NCI-H2196 (cell line): ENCODE data around the gene PKP1.

Experiments
- DNase-seq: peaks from one replicate; lab custom pipeline; 2025; ENCODE audit not compliant: unreplicated experiment; lab: John Stamatoyannopoulos, UW

The PKP1 gene

DNA sequence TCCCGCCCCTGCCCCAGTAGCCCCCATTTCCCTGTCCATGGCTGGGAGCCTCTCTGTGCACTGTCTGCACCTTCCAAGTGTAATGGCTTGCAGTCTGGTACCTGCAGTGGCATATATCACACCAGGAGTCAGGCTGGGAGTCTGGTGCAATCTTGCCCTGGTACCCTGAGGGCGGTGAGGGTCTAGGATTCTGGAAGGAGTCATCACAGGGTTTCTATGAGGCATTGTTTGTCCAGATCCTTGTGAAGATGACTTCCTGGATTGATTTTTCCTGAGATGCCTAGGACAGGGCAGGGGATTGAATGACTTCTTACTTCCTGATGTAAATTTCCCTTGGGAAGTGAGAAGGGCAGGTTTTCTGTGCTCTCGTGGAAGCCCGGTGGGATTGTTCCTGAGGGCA is 5.9 kb upstream of the PKP1 start:
- no peak for DNase-seq

DNA sequence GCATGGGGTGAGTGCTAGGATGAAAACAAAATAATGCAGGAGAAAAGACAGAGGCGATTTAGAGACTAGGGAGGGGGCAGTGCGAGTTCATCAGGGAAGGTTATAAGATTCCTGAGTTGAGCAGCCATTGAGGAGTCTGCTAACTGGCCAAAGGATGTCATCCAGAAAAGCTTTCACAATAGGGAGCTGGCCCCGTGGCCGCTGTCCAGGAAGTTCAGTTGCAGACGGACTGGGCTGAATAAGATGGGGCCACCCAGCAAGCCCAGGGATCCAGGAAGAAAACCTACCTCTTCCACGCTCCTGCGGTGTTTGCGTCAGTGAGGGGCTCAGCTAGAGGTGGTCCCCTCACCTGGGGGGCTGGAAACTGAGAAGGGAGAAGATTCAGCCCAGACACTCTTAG is 4.0 kb upstream of the PKP1 start:
- DNase-seq: no peak

DNA sequence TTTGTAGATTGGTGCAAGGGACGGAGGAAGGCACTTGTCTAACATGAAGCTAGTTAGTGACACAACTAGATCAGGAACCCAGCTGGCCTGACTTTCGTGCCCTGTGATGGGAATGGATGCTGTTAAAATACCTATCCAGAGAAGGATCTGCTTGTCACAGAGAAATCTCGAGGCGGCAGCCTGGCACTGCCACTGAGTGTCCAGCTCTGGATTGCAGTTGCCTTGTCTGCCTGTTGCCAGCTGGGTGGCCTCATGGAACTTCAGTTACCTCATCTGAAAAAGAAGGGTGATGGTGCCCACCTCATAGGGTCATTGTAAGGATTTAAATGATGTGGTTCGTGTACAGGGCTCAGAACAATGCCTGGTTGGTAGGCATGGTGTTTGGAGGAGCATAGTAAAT is 2.4 kb upstream of the PKP1 start:
- no peak for DNase-seq

GRCh38 chr1:201281573-201281972 is 1.7 kb upstream of the PKP1 start:
- no peak for DNase-seq

- no peak for DNase-seq
These were observed 1.1 kb upstream of the PKP1 start for GRCh38 chr1:201282216-201282615.

- no peak for DNase-seq
These were observed 689 bp downstream of the PKP1 start for GRCh38 chr1:201283836-201284553.

DNA sequence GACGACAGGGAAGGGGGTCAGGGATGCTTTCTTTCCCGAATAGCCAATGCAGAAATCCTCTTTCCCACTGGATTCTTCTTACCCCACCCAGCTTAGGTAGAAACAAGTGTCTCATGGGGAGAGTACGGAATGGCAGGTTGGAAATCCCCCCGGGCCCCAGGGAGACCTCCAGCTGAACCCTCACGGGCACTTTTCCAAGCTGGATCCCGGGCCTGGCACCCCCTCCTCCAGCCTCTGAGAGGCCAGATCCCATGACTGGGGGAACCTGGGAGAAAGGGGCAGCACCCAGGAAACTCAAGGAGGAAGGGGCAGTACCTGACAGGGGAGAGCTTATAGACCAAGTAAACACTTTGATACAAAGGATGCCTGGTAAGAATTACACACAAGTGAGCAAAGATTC is 1.3 kb downstream of the PKP1 start:
- no peak for DNase-seq

- no peak for DNase-seq
These were observed 2.5 kb downstream of the PKP1 start for GRCh38 chr1:201285846-201286245.

DNA sequence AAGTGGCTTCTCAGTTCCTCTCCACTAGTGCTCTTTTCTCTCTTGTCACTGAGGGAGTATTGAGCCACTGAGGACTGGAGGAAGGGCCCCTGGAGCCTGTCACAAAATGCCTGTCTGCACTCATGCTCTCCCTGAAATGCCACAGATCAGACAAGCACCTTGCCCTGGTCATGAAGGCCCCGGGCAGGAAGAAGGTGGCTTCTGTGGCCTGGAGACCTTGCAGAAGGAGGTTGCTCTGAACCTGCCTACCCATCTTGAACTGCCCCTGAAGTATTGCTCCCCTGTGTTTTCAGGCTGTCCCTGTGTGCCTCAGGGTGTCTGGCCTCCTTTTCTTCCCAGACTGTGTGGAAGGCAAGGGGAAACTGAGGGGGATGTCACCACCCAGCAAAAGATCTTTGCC is 3.1 kb downstream of the PKP1 start:
- DNase-seq: no peak

DNA sequence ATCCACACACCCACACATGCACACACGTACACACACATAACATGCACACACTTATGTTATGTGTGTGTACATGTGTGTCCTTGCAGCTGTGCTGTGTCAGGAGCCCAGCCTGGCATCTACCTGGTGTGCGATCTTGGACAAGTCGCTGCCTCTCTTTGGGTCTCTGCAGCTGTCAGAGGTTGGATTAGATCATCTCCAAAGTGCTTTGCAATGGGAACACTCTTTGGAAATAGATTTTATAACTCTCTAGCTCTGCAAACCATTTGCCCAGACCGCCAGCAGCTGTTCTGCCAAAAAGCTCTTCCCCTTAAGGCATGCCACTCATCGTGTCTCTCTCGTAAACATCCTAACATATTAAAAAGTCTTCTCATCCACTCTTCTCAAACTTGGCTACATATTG is 4.7 kb downstream of the PKP1 start:
- DNase-seq: no peak

DNA sequence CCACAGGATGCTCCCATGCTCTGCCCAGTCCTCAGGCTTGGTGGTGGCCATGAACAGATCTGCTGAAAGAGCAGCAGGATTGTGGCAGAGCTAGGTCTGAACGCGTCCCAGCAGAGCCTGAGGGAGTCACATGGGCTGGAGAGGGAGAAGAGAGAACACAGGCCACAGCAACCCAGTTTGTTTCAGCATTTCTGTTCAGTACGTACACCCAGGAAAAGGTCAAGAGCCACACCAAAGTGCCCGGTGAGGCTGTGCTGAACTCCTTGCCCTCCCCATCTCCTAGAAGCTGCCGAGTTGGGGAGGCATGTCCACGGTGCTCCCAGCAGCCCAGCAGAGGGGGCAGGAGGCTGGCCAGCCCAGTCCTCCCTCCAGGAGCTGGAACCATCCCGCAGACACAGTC is 5.5 kb downstream of the PKP1 start:
- no peak for DNase-seq

- no peak for DNase-seq
These were observed 7.2 kb downstream of the PKP1 start for GRCh38 chr1:201290551-201290950.

DNA sequence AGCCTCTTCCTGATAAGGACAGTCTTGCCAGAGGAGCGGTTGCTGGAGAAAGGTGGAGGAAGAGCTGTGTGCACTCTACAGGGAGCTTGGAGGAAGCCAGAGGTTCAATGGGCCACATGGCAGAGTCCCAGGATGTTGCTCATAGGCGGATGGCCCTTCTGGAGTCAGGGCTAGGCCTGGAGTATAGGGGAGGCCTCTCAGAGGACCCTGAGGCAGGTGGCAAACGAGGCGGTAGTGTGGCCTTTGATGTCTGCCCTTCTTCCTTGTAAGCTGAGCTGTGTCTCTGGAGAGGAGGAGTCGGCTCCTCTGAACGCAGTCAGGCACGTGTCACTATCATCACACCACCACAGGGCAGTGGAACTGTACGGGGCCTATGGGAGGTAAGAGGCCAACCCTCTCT is 8.6 kb downstream of the PKP1 start:
- peak; percentile 15 for DNase-seq

DNA sequence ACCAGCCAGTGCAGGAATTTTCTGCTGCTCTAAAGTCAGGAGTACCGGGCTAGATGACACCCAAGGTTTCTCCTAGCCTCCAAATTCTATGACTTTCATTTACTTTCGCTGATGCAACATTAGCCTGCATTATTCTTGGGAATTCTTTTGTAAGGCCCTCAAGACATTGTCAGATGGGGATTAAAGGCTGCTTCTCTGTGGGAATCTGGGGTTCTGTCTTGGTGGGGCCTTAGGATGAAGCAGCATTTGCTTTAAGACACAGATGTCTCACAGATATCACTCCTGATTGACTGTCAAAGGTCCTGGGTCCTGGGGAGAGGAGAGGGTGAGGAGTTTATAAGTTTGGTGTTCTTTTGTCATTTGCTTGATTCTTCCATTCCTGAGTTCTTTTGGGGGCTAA is 11.6 kb downstream of the PKP1 start:
- DNase-seq: no peak

DNA sequence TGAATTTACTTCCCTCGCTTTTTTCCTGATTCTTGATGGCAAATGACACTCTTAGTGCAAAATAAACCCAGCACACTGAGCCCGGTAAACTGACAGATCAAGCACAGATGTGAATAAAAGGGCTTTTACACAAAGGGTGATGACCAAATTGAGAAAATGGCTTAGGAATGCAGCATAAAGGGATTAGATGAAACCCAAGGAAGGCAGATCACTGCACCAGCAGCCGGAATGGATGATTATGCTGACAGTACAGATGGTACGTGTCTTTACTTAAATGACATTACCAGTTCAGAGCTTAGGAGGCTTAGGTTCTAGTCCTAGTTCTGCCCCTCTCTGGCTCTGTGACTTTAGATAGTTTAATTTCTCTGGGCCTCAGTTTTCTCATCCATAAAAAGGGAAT is 12.0 kb downstream of the PKP1 start:
- no peak for DNase-seq

- DNase-seq: no peak
These were observed 12.6 kb downstream of the PKP1 start for GRCh38 chr1:201295861-201296260.

- DNase-seq: no peak
These were observed 13.0 kb downstream of the PKP1 start for GRCh38 chr1:201296352-201296751.

DNA sequence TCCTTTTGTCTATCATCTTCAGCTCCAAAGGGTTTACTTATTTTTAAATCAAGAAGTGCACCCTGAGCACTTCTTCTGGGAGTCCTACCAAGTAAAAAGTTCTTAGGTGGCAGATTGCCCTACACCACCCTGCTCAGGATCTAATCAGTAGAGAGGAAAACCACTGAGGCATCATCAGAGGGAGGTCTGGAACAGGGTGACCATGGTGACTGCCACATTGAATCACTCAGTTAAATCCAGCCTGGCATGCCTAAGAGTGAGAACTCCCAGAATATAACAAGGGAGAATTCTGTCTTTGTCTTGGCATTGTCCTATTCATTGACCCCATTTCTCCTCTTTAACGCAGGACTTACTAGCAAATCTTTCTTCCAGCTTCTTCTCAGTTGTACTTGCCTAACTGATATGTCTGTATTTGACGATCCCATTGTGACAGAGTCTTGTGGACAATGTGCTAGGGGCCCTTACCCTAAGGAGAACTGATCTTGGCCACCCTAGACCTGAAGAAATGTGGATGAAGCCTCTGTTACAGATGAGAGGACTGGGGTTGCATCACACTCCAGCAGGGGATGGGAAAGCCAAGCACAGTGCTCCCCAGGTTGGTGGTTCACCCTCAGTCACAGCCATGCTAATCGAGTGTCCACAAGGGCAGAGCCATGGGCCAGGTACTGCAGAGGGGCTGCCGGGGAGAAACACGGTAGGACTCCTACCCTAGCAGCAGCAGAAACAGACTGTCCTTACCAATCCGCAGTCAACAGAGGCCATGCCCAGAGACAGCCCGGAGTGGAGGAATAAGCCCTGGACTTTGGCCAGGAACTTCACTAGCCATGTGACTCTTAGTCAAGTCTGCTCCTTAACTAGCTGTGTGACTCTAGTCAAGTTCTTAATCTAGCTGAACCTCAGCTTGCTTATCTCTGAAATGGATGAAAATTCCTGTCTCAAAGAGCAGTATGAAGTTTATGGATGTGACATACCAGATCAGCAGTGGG is 15.4 kb downstream of the PKP1 start:
- no peak for DNase-seq

GRCh38 chr1:201299968-201300367 is 16.7 kb downstream of the PKP1 start:
- DNase-seq: peak; percentile 16

GRCh38 chr1:201300641-201301040 is 17.3 kb downstream of the PKP1 start:
- DNase-seq: no peak

DNA sequence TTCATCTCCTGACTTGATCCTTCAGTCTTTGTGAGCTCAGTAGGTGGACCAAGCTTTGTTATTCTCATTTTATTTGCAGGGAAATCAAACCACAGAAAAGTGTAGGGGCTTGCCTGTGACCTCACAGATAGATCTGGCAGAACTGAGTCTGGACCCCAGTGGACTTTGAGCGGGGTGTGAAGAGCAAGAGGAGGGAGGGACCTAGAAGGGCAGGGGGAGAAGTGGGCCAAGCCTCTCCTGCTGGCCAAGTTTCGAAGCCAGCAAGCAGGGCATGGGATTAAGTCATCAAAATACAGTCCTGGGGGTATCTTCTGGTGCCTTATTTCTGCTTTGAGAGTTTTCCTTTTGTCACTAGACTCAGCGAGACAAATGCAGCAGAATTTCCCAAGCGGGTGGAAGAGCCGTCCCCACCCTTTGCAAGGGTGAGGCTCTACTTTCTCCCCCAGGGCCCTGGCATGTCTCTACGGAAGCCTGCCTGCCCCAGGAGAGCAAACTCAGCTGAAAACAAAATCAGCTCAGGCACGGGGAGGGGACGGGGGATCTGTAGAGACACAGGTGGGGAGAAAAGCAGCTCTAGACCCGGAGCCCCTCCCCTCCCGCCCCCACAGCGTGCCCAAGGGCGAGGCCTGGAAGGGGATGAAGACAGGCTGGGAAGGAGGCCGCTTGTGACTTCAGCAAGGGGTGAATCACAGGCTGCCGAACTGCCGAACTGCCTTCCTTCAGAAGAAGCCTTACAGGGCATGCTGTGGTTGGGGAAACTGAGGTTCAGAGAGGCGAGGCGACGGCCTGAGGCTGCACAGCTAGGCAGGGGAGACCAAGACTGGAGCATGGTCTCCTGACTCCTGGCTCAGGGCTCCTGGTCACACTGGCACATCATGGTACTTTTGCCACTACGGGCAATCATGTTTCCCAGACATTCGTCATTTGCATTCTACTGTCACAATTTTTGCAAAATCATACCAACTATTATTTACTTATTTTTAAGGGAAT is 19.2 kb downstream of the PKP1 start:
- no peak for DNase-seq
